HepG2 (cell line): ENCODE data around the gene SYCE1L. TPM values are rescaled to one million over a fixed set of nuclear protein-coding genes. Genes with fewer than 3 reads are reported as not detected.

Experiments
- ARID5B ChIP-seq: IDR thresholded peaks from 2 replicates; pipeline ENCODE4 v1.4.0; 2020; ENCODE audit warnings: mild to moderate bottlenecking, missing genetic modification reagents
- ARNT2 ChIP-seq: sonication (generic); formaldehyde crosslinking; IDR thresholded peaks from 2 replicates; pipeline ENCODE4 v1.8.0; 2022; ENCODE audit warnings: mild to moderate bottlenecking, low read depth, missing genetic modification reagents, moderate library complexity
- ASH2L ChIP-seq: fragments of 300-600, 200-600 bp; sonication (generic); IDR thresholded peaks from 2 replicates; pipeline ENCODE4 v1.7.0; 2017; ENCODE audit warnings: low read depth, mild to moderate bottlenecking, moderate library complexity, mixed read lengths, low read length; ENCODE audit not compliant: insufficient read length
- ELF4 ChIP-seq: sonication (generic); formaldehyde crosslinking; IDR thresholded peaks from 2 replicates; pipeline ENCODE4 v1.5.0; 2020; ENCODE audit warnings: missing genetic modification reagents, mild to moderate bottlenecking, moderate library complexity, borderline replicate concordance
- ELK4 ChIP-seq: sonication (generic); formaldehyde crosslinking; IDR thresholded peaks from 2 replicates; pipeline ENCODE4 v1.9.0; 2021; ENCODE audit warnings: missing genetic modification reagents, borderline replicate concordance
- HMG20A ChIP-seq: IDR thresholded peaks from 2 replicates; pipeline ENCODE4 v1.6.1; 2016; ENCODE audit warnings: borderline replicate concordance
- NFKB2 ChIP-seq: sonication (generic); formaldehyde crosslinking; IDR thresholded peaks from 2 replicates; pipeline ENCODE4 v1.4.0; 2020; ENCODE audit warnings: missing genetic modification reagents, borderline replicate concordance
- NFRKB ChIP-seq: fragments of 450-650 bp; IDR thresholded peaks from 2 replicates; pipeline ENCODE4 v1.6.1; 2017
- NR0B2 ChIP-seq: sonication (generic); formaldehyde crosslinking; IDR thresholded peaks from 2 replicates; pipeline ENCODE4 v1.4.0; 2020; ENCODE audit warnings: mild to moderate bottlenecking, missing genetic modification reagents
- RNF2 ChIP-seq: fragments of 450-650 bp; conservative IDR thresholded peaks from 2 replicates; pipeline ENCODE4 v1.6.1; 2016; ENCODE audit warnings: low read depth
- RXRA ChIP-seq: sonication (generic); formaldehyde crosslinking; IDR thresholded peaks from 2 replicates; pipeline ENCODE4 v1.5.1; 2020; ENCODE audit warnings: missing genetic modification reagents
- SRSF9 ChIP-seq: fragments of 200-400 bp; formaldehyde crosslinking; IDR thresholded peaks from 2 replicates; pipeline ENCODE4 v1.6.1; 2018; ENCODE audit warnings: borderline replicate concordance, mild to moderate bottlenecking, low read depth, low read length; ENCODE audit not compliant: insufficient read depth, poor library complexity, severe bottlenecking
- ZFAT ChIP-seq: sonication (generic); formaldehyde crosslinking; conservative IDR thresholded peaks from 2 replicates; pipeline ENCODE4 v1.8.1; 2023; ENCODE audit warnings: missing genetic modification reagents, inconsistent platforms
- ZNF556 ChIP-seq: sonication (generic); formaldehyde crosslinking; IDR thresholded peaks from 2 replicates; pipeline ENCODE4 v1.4.0; 2020; ENCODE audit warnings: mild to moderate bottlenecking, missing genetic modification reagents, borderline replicate concordance
- ZNF558 ChIP-seq: sonication (generic); formaldehyde crosslinking; IDR thresholded peaks from 2 replicates; pipeline ENCODE4 v1.9.0; 2022; ENCODE audit warnings: mild to moderate bottlenecking, missing genetic modification reagents, borderline replicate concordance
- ZNF740 ChIP-seq: sonication (generic); formaldehyde crosslinking; IDR thresholded peaks from 2 replicates; pipeline ENCODE4 v1.4.0; 2020; ENCODE audit warnings: missing genetic modification reagents
- polyA plus RNA-seq, 8 experiments: library from polyadenylated mRNA; depleted of rRNA in 3 of 8; stranded (reverse) in 7 of 8; unstranded in 1 of 8; fragments of >200 nt; fragmentation: Illumina TruSeq in 4 of 8; extraction: Trizol in 4 of 8; gene quantifications; 2 replicates each; pipeline versions ENCODE4 v1.2.1 to v1.2.3, GENCODE V29; 2011 to 2016; ENCODE audit warnings: low read depth in 4 of 8, missing spikeins in 1 of 8, mixed read lengths in 1 of 8; ENCODE audit not compliant: insufficient read depth in 1 of 8
- total RNA-seq, 5 experiments: library from RNA; depleted of rRNA; stranded (reverse); fragments of >200 nt; fragmentation: Illumina TruSeq; extraction: Trizol; gene quantifications; 2 replicates each; pipeline ENCODE4 v1.2.3, GENCODE V29; 2016; ENCODE audit warnings: low read depth in 1 of 5

The SYCE1L gene
- total and polyA plus RNA-seq, 2 of the 13 experiments (the other 11 are each of a cell fraction or from before 2014, with no cell fraction given), result 0.22 TPM; not detected in 1

GRCh38 chr16:77191259-77191969 is 7.8 kb upstream of the SYCE1L start (continued):
- TF ChIP-seq ZNF740 (CRISPR knock-in tag), result 0 out of 2 replicates have a peak, but pooled peaks have one; percentile 16
- TF ChIP-seq ZNF556, result no peak
- peak; percentile 56; the same call in 1 of the 2 replicates for TF ChIP-seq ELF4 (CRISPR knock-in tag)
- 0 out of 2 replicates have a peak, but pooled peaks have one; percentile 30 for TF ChIP-seq NR0B2 (CRISPR knock-in tag)
- TF ChIP-seq ASH2L, result peak; percentile 51
- TF ChIP-seq ARID5B (CRISPR knock-in tag), result no peak
- no peak for TF ChIP-seq NFKB2
- no peak for TF ChIP-seq ELK4 (CRISPR knock-in tag)
- no peak for TF ChIP-seq NFRKB
- 0 out of 2 replicates have a peak, but pooled peaks have one; percentile 18 for TF ChIP-seq ARNT2 (CRISPR knock-in tag)
- no peak for TF ChIP-seq SRSF9
- TF ChIP-seq ZFAT (CRISPR knock-in tag), result no peak
- no peak for TF ChIP-seq ZNF558 (CRISPR knock-in tag)
- TF ChIP-seq RNF2, result no peak
- no peak for TF ChIP-seq HMG20A
- TF ChIP-seq RXRA (CRISPR knock-in tag), result no peak
